PFSK-1 (cell line): ENCODE measurements around the gene SEPTIN2.

Experiments
- POLR2AphosphoS5 ChIP-seq: IDR thresholded peaks from 2 replicates; pipeline ENCODE4 v1.6.1; 2012; ENCODE audit warnings: low read depth, mild to moderate bottlenecking, control low read depth, low read length, moderate library complexity
- SIN3A ChIP-seq: IDR thresholded peaks from 2 replicates; pipeline ENCODE4 v1.6.1; 2012; ENCODE audit warnings: mild to moderate bottlenecking, low read length, moderate library complexity, borderline replicate concordance; ENCODE audit not compliant: insufficient read depth
- TAF1 ChIP-seq: IDR thresholded peaks from 2 replicates; pipeline ENCODE4 v1.6.1; 2012; ENCODE audit warnings: low read length, control low read depth, borderline replicate concordance; ENCODE audit not compliant: insufficient read depth

DNA sequence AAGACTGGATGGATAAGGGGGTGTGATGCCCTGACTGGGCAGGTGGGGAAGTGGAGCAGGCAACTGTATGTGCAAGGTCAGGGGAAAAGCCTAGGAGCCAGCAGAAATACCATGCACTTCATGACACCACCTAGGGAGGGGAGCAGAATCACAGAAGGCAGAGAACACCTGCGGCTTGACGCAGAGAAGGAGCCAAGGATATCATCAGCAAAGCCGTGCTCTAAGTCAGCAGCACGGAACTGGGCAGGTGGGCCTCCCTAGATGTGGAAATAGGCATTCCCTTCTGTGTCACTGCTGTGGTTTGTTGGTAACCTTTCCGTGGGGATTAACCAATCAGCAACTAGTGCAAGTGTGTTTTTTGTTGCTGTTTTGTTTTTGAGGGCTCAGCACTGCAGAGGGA is 41.6 kb upstream of the SEPTIN2 start:
- TF ChIP-seq TAF1, result no peak
- TF ChIP-seq SIN3A, result no peak
- TF ChIP-seq POLR2AphosphoS5, result no peak
